Ishikawa (cell line): Measurements from ENCODE around the gene CD36.

Experiments used
- CEBPB ChIP-seq: IDR thresholded peaks from 2 replicates; pipeline ENCODE4 v1.6.1; 2012
- CREB1 ChIP-seq: IDR thresholded peaks from 2 replicates; pipeline ENCODE4 v1.6.1; 2012; ENCODE audit warnings: low read depth
- EGR1 ChIP-seq: IDR thresholded peaks from 2 replicates; pipeline ENCODE4 v1.6.1; 2012
- EP300 ChIP-seq: IDR thresholded peaks from 2 replicates; pipeline ENCODE4 v1.6.1; 2012; ENCODE audit warnings: borderline replicate concordance
- FOXM1 ChIP-seq: IDR thresholded peaks from 2 replicates; pipeline ENCODE4 v1.6.1; 2012; ENCODE audit warnings: low read depth, borderline replicate concordance
- MAX ChIP-seq: IDR thresholded peaks from 2 replicates; pipeline ENCODE4 v1.6.1; 2012
- NFIC ChIP-seq: IDR thresholded peaks from 2 replicates; pipeline ENCODE4 v1.6.1; 2012
- RAD21 ChIP-seq: IDR thresholded peaks from 2 replicates; pipeline ENCODE4 v1.6.1; 2012; ENCODE audit warnings: low read depth
- REST ChIP-seq: IDR thresholded peaks from 2 replicates; pipeline ENCODE4 v1.6.1; 2012; ENCODE audit warnings: low read depth, mild to moderate bottlenecking
- TAF1 ChIP-seq: IDR thresholded peaks from 2 replicates; pipeline ENCODE4 v1.6.1; 2012; ENCODE audit warnings: low read depth, mild to moderate bottlenecking
- TCF12 ChIP-seq: IDR thresholded peaks from 2 replicates; pipeline ENCODE4 v1.6.1; 2012; ENCODE audit warnings: low read depth
- TEAD4 ChIP-seq: IDR thresholded peaks from 2 replicates; pipeline ENCODE4 v1.6.1; 2012
- USF1 ChIP-seq: IDR thresholded peaks from 2 replicates; pipeline ENCODE4 v1.6.1; 2012
- YY1 ChIP-seq: IDR thresholded peaks from 2 replicates; pipeline ENCODE4 v1.6.1; 2012; ENCODE audit warnings: low read depth
- ZBTB7A ChIP-seq: IDR thresholded peaks from 2 replicates; pipeline ENCODE4 v1.6.1; 2012; ENCODE audit warnings: low read depth

Gene CD36

GRCh38 chr7:80631421-80631820, 7.0 kb upstream of the CD36 start:
- no peak for TF ChIP-seq EGR1
- no peak for TF ChIP-seq CREB1
- no peak for TF ChIP-seq REST
- no peak for TF ChIP-seq CEBPB
- no peak for TF ChIP-seq FOXM1
- no peak for TF ChIP-seq TEAD4

- no peak for TF ChIP-seq EP300
- TF ChIP-seq ZBTB7A: no peak
- no peak for TF ChIP-seq EGR1
- no peak for TF ChIP-seq REST
- TF ChIP-seq TCF12: no peak
- no peak for TF ChIP-seq CEBPB
- TF ChIP-seq TAF1: no peak
- TF ChIP-seq TEAD4: no peak
- no peak for TF ChIP-seq MAX
- no peak for TF ChIP-seq YY1
These were observed 6.3 kb upstream of the CD36 start for GRCh38 chr7:80632139-80632538.

- TF ChIP-seq CREB1: no peak
- no peak for TF ChIP-seq TCF12
These were observed 5.6 kb upstream of the CD36 start for GRCh38 chr7:80632819-80633218.

- TF ChIP-seq REST: no peak
- no peak for TF ChIP-seq EGR1
- no peak for TF ChIP-seq MAX
- 0 out of 2 replicates have a peak, but pooled peaks have one; percentile 18 for TF ChIP-seq CEBPB
- TF ChIP-seq FOXM1: no peak
These were observed 3.9 kb upstream of the CD36 start for GRCh38 chr7:80634505-80634904.

GRCh38 chr7:80635533-80635932, 2.9 kb upstream of the CD36 start:
- TF ChIP-seq ZBTB7A (no peak), YY1 (no peak), USF1 (no peak), TEAD4 (no peak), TAF1 (no peak), TCF12 (no peak), RAD21 (no peak), EGR1 (no peak), NFIC (no peak), FOXM1 (no peak), MAX (no peak), CREB1 (no peak), REST (no peak), EP300 (no peak), CEBPB (no peak)
